Left lobe of liver (tissue), 2 donors: ENCODE measurements around the gene PPIB. TPM values are rescaled to one million over a fixed set of nuclear protein-coding genes. Genes with fewer than 3 reads are reported as not detected.
"Not testable (repeated sequence)": the region's sequence is repeated elsewhere in the genome, so short reads cannot be mapped to it uniquely, and the experiment has no call there.

ENCODE experiments used
- ATAC-seq: fragments of 200-7000 bp; cut with Tn5 transposase; one replicate; pipeline ENCODE4 v1.9.1; 2020; ENCODE audit warnings: mild to moderate bottlenecking, moderate library complexity
- DNase-seq: peaks from one replicate; pipeline ENCODE4 v3.0.0-alpha.2; 2020; ENCODE audit warnings: low spot score
- total RNA-seq: library from RNA; stranded (reverse); gene quantifications from one replicate; pipeline ENCODE4 v1.2.1, GENCODE V29; 2021
- donor health status: DM: no; HTN: no; CAD: no; lungs with moderate emphysema.
- donor health status: DM: no; HTN: yes; CAD: no.

The PPIB gene
- total RNA-seq, 1 donor from 2014 or later: 474 TPM

DNA sequence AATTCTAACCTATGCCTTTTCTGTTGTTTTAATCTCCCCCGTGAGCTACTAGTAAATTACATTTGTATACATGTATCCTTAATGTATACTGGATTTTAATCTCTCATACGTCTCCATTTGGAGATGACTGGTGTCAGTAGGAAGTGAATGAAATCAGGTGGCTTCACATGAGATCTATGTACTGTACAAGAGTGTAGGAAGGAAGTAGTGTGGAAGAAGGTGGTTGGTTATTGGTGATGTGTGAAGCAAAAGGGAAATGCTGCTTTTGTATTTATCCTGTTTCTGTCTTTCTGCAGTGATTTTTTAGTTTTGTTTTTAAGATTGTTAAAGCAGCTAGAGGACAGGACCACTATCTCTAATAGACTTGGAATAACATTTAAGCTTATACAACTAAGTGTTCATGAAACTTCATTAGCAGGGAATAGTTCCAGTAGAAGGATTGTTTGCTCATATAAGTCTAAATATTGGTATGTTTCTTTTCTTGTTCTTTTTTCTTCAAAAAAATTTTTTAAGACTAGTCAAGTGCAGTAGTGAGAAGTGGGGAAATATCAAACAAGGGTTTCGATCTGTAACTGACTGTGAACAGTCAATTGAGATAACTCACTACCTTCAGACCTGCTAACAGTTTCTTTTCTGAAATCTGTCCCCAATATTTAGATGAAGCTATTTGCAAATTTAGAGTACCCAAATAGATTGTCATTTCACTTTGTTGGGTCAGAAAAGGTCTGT lies 51.7 kb downstream of the PPIB start:
- peak; percentile 16 for ATAC-seq
- no peak for DNase-seq

DNA sequence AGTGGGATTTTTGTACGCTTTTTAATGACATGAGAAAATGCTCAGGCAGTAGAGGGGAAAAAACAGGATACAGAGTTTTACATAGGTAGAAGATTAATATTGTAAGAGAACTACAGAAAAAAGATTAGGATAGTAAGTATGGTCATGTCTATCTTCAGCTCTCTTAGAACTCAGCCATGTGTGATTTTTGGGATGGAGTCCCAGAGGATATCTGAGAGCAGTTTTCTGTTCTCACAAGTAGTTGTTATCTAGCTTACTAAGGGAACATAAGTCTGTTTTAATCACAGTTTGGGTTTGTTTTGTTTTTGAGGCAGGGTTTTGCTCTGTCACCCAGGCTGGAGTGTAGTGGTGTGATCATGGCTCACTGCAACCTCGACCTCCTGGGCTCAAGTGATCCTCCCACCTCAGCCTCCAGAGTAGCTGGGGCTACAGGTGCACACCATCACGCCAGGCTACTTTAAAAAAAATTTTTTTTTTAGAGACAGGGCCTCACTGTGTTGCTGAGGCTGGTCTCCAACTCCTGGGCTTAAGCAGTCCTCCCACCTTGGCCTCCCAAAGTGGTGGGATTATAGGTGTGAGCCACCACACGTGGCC lies 52.6 kb downstream of the PPIB start:
- not testable (repeated sequence) for ATAC-seq, DNase-seq

DNA sequence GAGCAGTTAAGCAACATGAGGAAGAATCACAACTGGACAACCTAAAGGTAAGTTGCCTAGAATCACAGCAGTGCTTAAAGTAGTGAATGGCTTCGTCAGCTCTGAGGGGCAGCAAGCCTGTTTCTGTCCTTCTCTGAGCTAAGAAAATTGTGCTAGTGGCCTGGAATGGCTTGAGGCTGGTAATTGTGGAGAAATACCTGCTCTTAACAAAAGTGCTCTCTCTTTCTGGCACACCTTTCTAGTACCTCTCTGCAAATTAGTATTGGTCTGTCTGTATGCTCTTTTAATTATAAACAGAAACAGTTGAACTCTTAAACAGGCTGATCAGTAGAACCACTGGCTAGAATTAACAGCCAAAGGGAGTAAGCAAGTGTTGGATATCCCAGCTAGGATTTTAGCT lies 55.5 kb downstream of the PPIB start:
- no peak for ATAC-seq
- DNase-seq: no peak

Other genes starting within 250 kb of the PPIB start
- gene DAPK2, start 116.5 kb downstream of the PPIB start, total RNA-seq: 0.88 TPM
- gene CIAO2A, start 69.2 kb downstream of the PPIB start, total RNA-seq: 70.2 TPM
- gene SNX1, start 67.0 kb downstream of the PPIB start, total RNA-seq: 66.2 TPM
- 1.2 TPM for gene SNX22, start 11.3 kb downstream of the PPIB start, total RNA-seq
- 6.2 TPM for gene CSNK1G1, start 193.2 kb upstream of the PPIB start, total RNA-seq
- gene PCLAF, start 218.4 kb upstream of the PPIB start, total RNA-seq: 3.1 TPM
- gene TRIP4, start 224.8 kb upstream of the PPIB start, total RNA-seq: 8.5 TPM